T-helper 1 cell treated with Interleukin-12 subunit alpha and Interleukin-12 subunit beta and Interleukin-4 antibody, amounts not matched to agents 30 μg/mL and 1 μg/mL, for 36 hours (primary cell): ENCODE results near the gene SELE.
"Not testable (repeated sequence)": the region's sequence is repeated elsewhere in the genome, so short reads cannot be mapped to it uniquely, and the experiment has no call there.

Experiments used
- H3K27ac Mint-ChIP-seq: one replicate; pipeline ENCODE4 v1.8.0; 2021; ENCODE audit warnings: mild to moderate bottlenecking, mixed read lengths
- H3K27me3 Mint-ChIP-seq: one replicate; pipeline ENCODE4 v1.8.0; 2021; ENCODE audit warnings: low read depth, mixed read lengths
- H3K36me3 Mint-ChIP-seq: one replicate; pipeline ENCODE4 v1.8.0; 2021; ENCODE audit warnings: low read depth, mixed read lengths
- H3K4me1 Mint-ChIP-seq: one replicate; pipeline ENCODE4 v1.8.0; 2021; ENCODE audit warnings: low read depth, mixed read lengths
- H3K4me3 Mint-ChIP-seq: one replicate; pipeline ENCODE4 v1.8.0; 2021; ENCODE audit warnings: mild to moderate bottlenecking, moderate library complexity, mixed read lengths
- H3K9me3 Mint-ChIP-seq: one replicate; pipeline ENCODE4 v1.8.0; 2021; ENCODE audit warnings: mixed read lengths

The SELE gene

GRCh38 chr1:169741666-169742394 lies 8.0 kb upstream of the SELE start:
- H3K27ac Mint-ChIP-seq = no peak overlapping the region
- no peaks in the 10 kb centered on the region for H3K4me1 Mint-ChIP-seq

GRCh38 chr1:169739980-169740379 lies 6.1 kb upstream of the SELE start:
- Mint-ChIP-seq H3K36me3 (no peaks in the 10 kb centered on the region), H3K9me3 (no peaks in the 10 kb centered on the region), H3K27ac (no peak overlapping the region)

More at GRCh38 chr1:169741666-169742394, 8.0 kb upstream of the SELE start:
- no peak overlapping the region for H3K4me3 Mint-ChIP-seq
- H3K9me3 Mint-ChIP-seq = no peaks in the 10 kb centered on the region
- H3K27me3 Mint-ChIP-seq = peaks cover 18% of the 10 kb centered on the region
- H3K36me3 Mint-ChIP-seq = no peaks in the 10 kb centered on the region

GRCh38 chr1:169731446-169731845 lies 2.4 kb downstream of the SELE start:
- H3K27me3 Mint-ChIP-seq = peaks cover 27% of the 10 kb centered on the region
- H3K4me1 Mint-ChIP-seq = no peaks in the 10 kb centered on the region
- no peaks in the 10 kb centered on the region for H3K36me3 Mint-ChIP-seq
- no peaks in the 10 kb centered on the region for H3K9me3 Mint-ChIP-seq
- no peak overlapping the region for H3K4me3 Mint-ChIP-seq
- no peak overlapping the region for H3K27ac Mint-ChIP-seq

More at GRCh38 chr1:169739980-169740379, 6.1 kb upstream of the SELE start:
- H3K4me1 Mint-ChIP-seq = no peaks in the 10 kb centered on the region
- H3K27me3 Mint-ChIP-seq = peaks cover 21% of the 10 kb centered on the region
- H3K4me3 Mint-ChIP-seq = no peak overlapping the region

GRCh38 chr1:169729991-169730390 lies 3.9 kb downstream of the SELE start:
- H3K27ac Mint-ChIP-seq = no peak overlapping the region

GRCh38 chr1:169727307-169727706 lies 6.6 kb downstream of the SELE start:
- H3K36me3 Mint-ChIP-seq = no peaks in the 10 kb centered on the region
- no peaks in the 10 kb centered on the region for H3K4me1 Mint-ChIP-seq
- no peak overlapping the region for H3K4me3 Mint-ChIP-seq
- H3K27ac Mint-ChIP-seq = no peak overlapping the region
- H3K9me3 Mint-ChIP-seq = no peaks in the 10 kb centered on the region
- peaks cover 24% of the 10 kb centered on the region for H3K27me3 Mint-ChIP-seq

More at GRCh38 chr1:169729991-169730390, 3.9 kb downstream of the SELE start:
- Mint-ChIP-seq H3K4me1 (no peaks in the 10 kb centered on the region), H3K9me3 (no peaks in the 10 kb centered on the region), H3K4me3 (no peak overlapping the region), H3K27me3 (peaks cover 29% of the 10 kb centered on the region), H3K36me3 (no peaks in the 10 kb centered on the region)

- Mint-ChIP-seq H3K27ac (no peak overlapping the region), H3K9me3 (no peaks in the 10 kb centered on the region), H3K27me3 (peaks cover 24% of the 10 kb centered on the region), H3K4me3 (no peak overlapping the region), H3K36me3 (no peaks in the 10 kb centered on the region), H3K4me1 (no peaks in the 10 kb centered on the region)
Measured at GRCh38 chr1:169726851-169727250, 7.0 kb downstream of the SELE start.

GRCh38 chr1:169725930-169726329 lies 7.9 kb downstream of the SELE start:
- H3K9me3 Mint-ChIP-seq = no peaks in the 10 kb centered on the region
- H3K4me3 Mint-ChIP-seq = no peak overlapping the region
- H3K36me3 Mint-ChIP-seq = no peaks in the 10 kb centered on the region
- H3K27me3 Mint-ChIP-seq = peaks cover 29% of the 10 kb centered on the region
- no peak overlapping the region for H3K27ac Mint-ChIP-seq
- no peaks in the 10 kb centered on the region for H3K4me1 Mint-ChIP-seq

- Mint-ChIP-seq H3K9me3 (no peaks in the 10 kb centered on the region), H3K4me1 (no peaks in the 10 kb centered on the region), H3K27me3 (peaks cover 29% of the 10 kb centered on the region), H3K4me3 (no peak overlapping the region), H3K27ac (no peak overlapping the region), H3K36me3 (no peaks in the 10 kb centered on the region)
Measured at GRCh38 chr1:169724168-169724567, 9.7 kb downstream of the SELE start.

- Mint-ChIP-seq H3K9me3 (peaks cover 3% of the 10 kb centered on the region), H3K4me1 (no peaks in the 10 kb centered on the region), H3K4me3 (no peak overlapping the region), H3K27me3 (peaks cover 28% of the 10 kb centered on the region), H3K36me3 (no peaks in the 10 kb centered on the region), H3K27ac (no peak overlapping the region)
Measured at GRCh38 chr1:169723763-169724162, 10.1 kb downstream of the SELE start.

- Mint-ChIP-seq H3K4me3 (no peak overlapping the region), H3K9me3 (peaks cover 7% of the 10 kb centered on the region), H3K27me3 (peaks cover 33% of the 10 kb centered on the region), H3K4me1 (no peaks in the 10 kb centered on the region), H3K27ac (no peak overlapping the region), H3K36me3 (no peaks in the 10 kb centered on the region)
Measured at GRCh38 chr1:169722779-169723178, 11.1 kb downstream of the SELE start.

- not testable (repeated sequence) for H3K4me3 Mint-ChIP-seq, H3K36me3 Mint-ChIP-seq, H3K4me1 Mint-ChIP-seq, H3K27ac Mint-ChIP-seq
- Mint-ChIP-seq H3K9me3 (peaks cover 35% of the 10 kb centered on the region), H3K27me3 (peaks cover 45% of the 10 kb centered on the region)
Measured at GRCh38 chr1:169715100-169715499, 18.8 kb downstream of the SELE start.

GRCh38 chr1:169713090-169713489 lies 20.8 kb downstream of the SELE start:
- not testable (repeated sequence) for H3K27ac Mint-ChIP-seq, H3K4me3 Mint-ChIP-seq
- H3K27me3 Mint-ChIP-seq = peaks cover 37% of the 10 kb centered on the region
- peaks cover 20% of the 10 kb centered on the region for H3K4me1 Mint-ChIP-seq
- H3K9me3 Mint-ChIP-seq = peaks cover 28% of the 10 kb centered on the region
- H3K36me3 Mint-ChIP-seq = peaks cover 16% of the 10 kb centered on the region

- Mint-ChIP-seq H3K27me3 (peaks cover 31% of the 10 kb centered on the region), H3K4me1 (peaks cover 22% of the 10 kb centered on the region), H3K27ac (no peak overlapping the region), H3K36me3 (peaks cover 19% of the 10 kb centered on the region), H3K4me3 (no peak overlapping the region), H3K9me3 (peaks cover 25% of the 10 kb centered on the region)
Measured at GRCh38 chr1:169712309-169712631, 21.6 kb downstream of the SELE start.

- peaks cover 28% of the 10 kb centered on the region for H3K4me1 Mint-ChIP-seq
- H3K36me3 Mint-ChIP-seq = peaks cover 25% of the 10 kb centered on the region
- peak within 1 kb of the TSS; percentile 81 for H3K27ac Mint-ChIP-seq
- peaks cover 20% of the 10 kb centered on the region for H3K9me3 Mint-ChIP-seq
- H3K4me3 Mint-ChIP-seq = peak within 1 kb of the TSS; percentile 96
- peaks cover 25% of the 10 kb centered on the region for H3K27me3 Mint-ChIP-seq
Measured at GRCh38 chr1:169711469-169712308, 22.2 kb downstream of the SELE start, which contains the start of gene SELL. Gene SELL, minus strand, starts transcription at chr1:169711620. Its CDS starts 122 bp downstream, at chr1:169711498.

GRCh38 chr1:169708647-169709046 lies 25.2 kb downstream of the SELE start:
- Mint-ChIP-seq H3K27me3 (peaks cover under 1% of the 10 kb centered on the region), H3K4me3 (peak overlapping the region; percentile 96), H3K27ac (peak overlapping the region; percentile 94), H3K36me3 (peaks cover 53% of the 10 kb centered on the region), H3K4me1 (peaks cover 57% of the 10 kb centered on the region), H3K9me3 (peaks cover 10% of the 10 kb centered on the region)
